OCI-LY3 (cell line): Measurements from ENCODE around the gene ST6GALNAC1.

ENCODE experiments used
- CTCF ChIP-seq: fragments of 200-600, 300-600 bp; sonication (generic); IDR thresholded peaks from 2 replicates; pipeline ENCODE4 v1.5.1; 2014; ENCODE audit warnings: antibody characterized with exemption, low read length, low read depth
- EZH2phosphoT487 ChIP-seq: fragments of 200-600 bp; shearing (Covaris generic); IDR thresholded peaks from 2 replicates; pipeline ENCODE4 v1.6.1; 2018; ENCODE audit warnings: antibody characterized with exemption, mixed run types, low read depth

DNA sequence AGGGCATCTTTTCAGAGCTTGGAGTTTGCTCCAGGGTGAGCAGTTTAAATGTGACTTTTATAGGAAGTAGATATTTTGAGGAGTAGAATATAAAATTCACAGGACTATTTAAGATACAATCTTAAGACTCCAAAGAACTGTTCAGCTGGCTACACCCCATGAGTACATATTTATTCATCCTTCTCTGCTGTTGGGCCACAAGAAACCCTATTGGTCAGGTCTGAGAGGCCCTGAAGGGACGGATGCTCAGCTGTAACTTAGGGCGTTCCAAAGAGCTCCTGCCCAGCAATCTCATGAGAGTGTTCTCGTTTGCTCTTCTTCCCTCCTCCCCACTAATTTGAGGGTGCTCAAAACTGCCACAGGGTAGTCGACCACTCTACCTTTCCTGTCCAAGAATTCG is 65.2 kb downstream of the ST6GALNAC1 start:
- TF ChIP-seq CTCF: no peak
- no peak for TF ChIP-seq EZH2phosphoT487
